ENCODE data around the gene MAGEH1.
"Not testable (repeated sequence)": the region's sequence is repeated elsewhere in the genome, so short reads cannot be mapped to it uniquely, and the experiment has no call there.

MAGEH1 gene

GRCh38 chrX:55451990-55452832, at the start of gene MAGEH1:
Gene MAGEH1 (plus strand): TSS chrX:55452127. CDS start chrX:55452375, 248 bp downstream.
- peak; percentile 54 to 71 for DNase-seq

GRCh38 chrX:55427079-55427478, 24.8 kb upstream of the MAGEH1 start:
- DNase-seq = not testable (repeated sequence)

- DNase-seq = not testable (repeated sequence)
These were observed 8.5 kb upstream of the MAGEH1 start for GRCh38 chrX:55443468-55443867.

- DNase-seq = no peak
These were observed 1.7 kb upstream of the MAGEH1 start for GRCh38 chrX:55450259-55450658.

- DNase-seq = no peak
These were observed 786 bp upstream of the MAGEH1 start for GRCh38 chrX:55451141-55451540.

GRCh38 chrX:55451626-55451989, 319 bp upstream of the MAGEH1 start:
- DNase-seq = no peak

- no peak for DNase-seq
These were observed 852 bp downstream of the MAGEH1 start for GRCh38 chrX:55452833-55453124.

- DNase-seq = not testable (repeated sequence)
These were observed 3.8 kb downstream of the MAGEH1 start for GRCh38 chrX:55455708-55456107.

GRCh38 chrX:55459426-55459825, 7.5 kb downstream of the MAGEH1 start:
- not testable (repeated sequence) for DNase-seq

- not testable (repeated sequence) for DNase-seq
These were observed 8.0 kb downstream of the MAGEH1 start for GRCh38 chrX:55459926-55460325.

GRCh38 chrX:55464050-55464449, 12.1 kb downstream of the MAGEH1 start:
- not testable (repeated sequence) for DNase-seq

GRCh38 chrX:55465108-55465507, 13.2 kb downstream of the MAGEH1 start:
- not testable (repeated sequence) for DNase-seq

- DNase-seq = not testable (repeated sequence)
These were observed 13.9 kb downstream of the MAGEH1 start for GRCh38 chrX:55465791-55466190.

GRCh38 chrX:55479956-55480355, 28.0 kb downstream of the MAGEH1 start:
- not testable (repeated sequence) for DNase-seq

- DNase-seq = no peak
These were observed 28.6 kb downstream of the MAGEH1 start for GRCh38 chrX:55480390-55481062.

- DNase-seq = no peak
These were observed 33.0 kb downstream of the MAGEH1 start for GRCh38 chrX:55484948-55485347.

GRCh38 chrX:55486736-55487135, 34.8 kb downstream of the MAGEH1 start:
- DNase-seq = peak; percentile 45 to 61

- DNase-seq = no peak
These were observed 35.2 kb downstream of the MAGEH1 start for GRCh38 chrX:55487143-55487542.

GRCh38 chrX:55488006-55488592, 36.2 kb downstream of the MAGEH1 start:
- no peak for DNase-seq

GRCh38 chrX:55488593-55489313, 36.8 kb downstream of the MAGEH1 start:
- peak; percentile 25 to 48 for DNase-seq

GRCh38 chrX:55489314-55490009, 37.5 kb downstream of the MAGEH1 start, which contains the start of gene USP51:
Gene USP51 (minus strand): TSS chrX:55489848. CDS start chrX:55488939, 909 bp downstream.
- DNase-seq = peak; percentile 0 to 7

GRCh38 chrX:55490121-55490520, 38.2 kb downstream of the MAGEH1 start:
- no peak for DNase-seq
